ENCODE measurements around the gene CIROP. TPM values are rescaled to one million over a fixed set of nuclear protein-coding genes. Genes with fewer than 3 reads are reported as not detected.

CIROP gene
- total and polyA plus RNA-seq, 3 donors from 2014 or later = not detected

GRCh38 chr14:23054000-23054811 is 50.6 kb downstream of the CIROP start:
- peaks cover 10% of the 10 kb centered on the region for H3K4me1 ChIP-seq
- H3K4me3 ChIP-seq = no peak overlapping the region
- 73 to 76% methylated on average over 11 to 17 of the region's 17 CpGs for WGBS, 2 donors
- no peaks in the 10 kb centered on the region for H3K27me3 ChIP-seq
- H3K36me3 ChIP-seq (ENCODE audit: low read depth, missing control alignments) = no peaks in the 10 kb centered on the region
- no peak for TF ChIP-seq POLR2A (IDR thresholded peaks at IDR 0.05)
- TF ChIP-seq CTCF (IDR thresholded peaks at IDR 0.05) = no peak
- no peaks in the 10 kb centered on the region for H3K9me3 ChIP-seq
- intact Hi-C loops (cut with DNase I; ENCODE audit: low total_unique reads) = no loop called here
- peak; percentile 49 for DNase-seq
- H3K27ac ChIP-seq = no peak overlapping the region

- intact Hi-C loops (cut with DNase I; ENCODE audit: low total_unique reads) = no loop called here
- H3K36me3 ChIP-seq (ENCODE audit: low read depth, missing control alignments) = no peaks in the 10 kb centered on the region
- H3K9me3 ChIP-seq = no peaks in the 10 kb centered on the region
- H3K27ac ChIP-seq = no peak overlapping the region
- peaks cover 10% of the 10 kb centered on the region for H3K4me1 ChIP-seq
- H3K4me3 ChIP-seq = no peak overlapping the region
- TF ChIP-seq POLR2A (IDR thresholded peaks at IDR 0.05) = no peak
- no peak for TF ChIP-seq CTCF (IDR thresholded peaks at IDR 0.05)
- WGBS, 2 donors = 97 to 100% methylated on average over 1 to 10 of the region's 10 CpGs
- no peaks in the 10 kb centered on the region for H3K27me3 ChIP-seq
- DNase-seq = no peak
Measured at GRCh38 chr14:23053426-23053825, 51.4 kb downstream of the CIROP start.

GRCh38 chr14:23052671-23053070 is 52.1 kb downstream of the CIROP start:
- Histone ChIP-seq H3K27ac (no peak overlapping the region), H3K4me1 (peaks cover 10% of the 10 kb centered on the region), H3K36me3 (ENCODE audit: low read depth, missing control alignments) (no peaks in the 10 kb centered on the region), H3K27me3 (no peaks in the 10 kb centered on the region), H3K4me3 (no peak overlapping the region), H3K9me3 (no peaks in the 10 kb centered on the region)
- 74 to 78% methylated on average over 3 of the region's 3 CpGs for WGBS, 2 donors
- intact Hi-C loops (cut with DNase I; ENCODE audit: low total_unique reads) = no loop called here
- DNase-seq = no peak
- TF ChIP-seq POLR2A (IDR thresholded peaks at IDR 0.05) = no peak
- no peak for TF ChIP-seq CTCF (IDR thresholded peaks at IDR 0.05)

GRCh38 chr14:23052182-23052623 is 52.6 kb downstream of the CIROP start:
- no peaks in the 10 kb centered on the region for H3K9me3 ChIP-seq
- no peak overlapping the region for H3K27ac ChIP-seq
- no peaks in the 10 kb centered on the region for H3K27me3 ChIP-seq
- 47 to 79% methylated on average over 10 to 14 of the region's 14 CpGs for WGBS, 2 donors
- DNase-seq = peak; percentile 66
- H3K4me1 ChIP-seq = peaks cover 10% of the 10 kb centered on the region
- intact Hi-C loops (cut with DNase I; ENCODE audit: low total_unique reads) = no loop called here
- peak in 1 of 3 experiments; percentile 18 for TF ChIP-seq CTCF (IDR thresholded peaks at IDR 0.05)
- no peak for TF ChIP-seq POLR2A (IDR thresholded peaks at IDR 0.05)
- no peaks in the 10 kb centered on the region for H3K36me3 ChIP-seq (ENCODE audit: low read depth, missing control alignments)
- H3K4me3 ChIP-seq = no peak overlapping the region

All from testis (tissue), 3 donors.